Measurements from ENCODE around the gene HIVEP2. TPM values are rescaled to one million over a fixed set of nuclear protein-coding genes. Genes with fewer than 3 reads are reported as not detected.

Gene HIVEP2
- total RNA-seq, 1 experiment from 2014 or later, result 10.3 TPM

DNA sequence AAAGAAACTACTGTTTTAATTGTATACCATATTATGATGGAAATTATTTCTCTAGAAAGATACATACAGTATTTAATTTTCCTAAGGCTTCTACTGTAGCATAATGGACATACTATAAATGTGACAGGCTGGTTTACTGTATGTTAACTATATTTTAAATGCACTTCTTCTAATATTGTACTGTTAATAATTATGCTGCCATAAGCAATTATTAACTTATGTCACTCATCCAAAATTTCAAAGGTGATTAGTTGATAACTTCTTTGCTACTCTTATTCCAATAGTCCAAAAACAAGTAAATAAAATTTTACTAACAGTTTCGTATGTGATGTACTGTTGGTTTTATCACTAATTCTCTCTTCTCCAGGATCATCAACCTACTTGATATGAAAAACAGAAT lies 28.1 kb downstream of the HIVEP2 start:
- in situ Hi-C loops (cut with HindIII; ENCODE audit: low pct_unique_long_range_greater_than_20kb, low sequenced_read_pairs), result no loop called here
- ATAC-seq (no peak), DNase-seq (ENCODE audit: low read depth, low spot score) (no peak)
- CTCF ChIA-PET, result no interaction called here
- TF ChIP-seq, protein P1, sequence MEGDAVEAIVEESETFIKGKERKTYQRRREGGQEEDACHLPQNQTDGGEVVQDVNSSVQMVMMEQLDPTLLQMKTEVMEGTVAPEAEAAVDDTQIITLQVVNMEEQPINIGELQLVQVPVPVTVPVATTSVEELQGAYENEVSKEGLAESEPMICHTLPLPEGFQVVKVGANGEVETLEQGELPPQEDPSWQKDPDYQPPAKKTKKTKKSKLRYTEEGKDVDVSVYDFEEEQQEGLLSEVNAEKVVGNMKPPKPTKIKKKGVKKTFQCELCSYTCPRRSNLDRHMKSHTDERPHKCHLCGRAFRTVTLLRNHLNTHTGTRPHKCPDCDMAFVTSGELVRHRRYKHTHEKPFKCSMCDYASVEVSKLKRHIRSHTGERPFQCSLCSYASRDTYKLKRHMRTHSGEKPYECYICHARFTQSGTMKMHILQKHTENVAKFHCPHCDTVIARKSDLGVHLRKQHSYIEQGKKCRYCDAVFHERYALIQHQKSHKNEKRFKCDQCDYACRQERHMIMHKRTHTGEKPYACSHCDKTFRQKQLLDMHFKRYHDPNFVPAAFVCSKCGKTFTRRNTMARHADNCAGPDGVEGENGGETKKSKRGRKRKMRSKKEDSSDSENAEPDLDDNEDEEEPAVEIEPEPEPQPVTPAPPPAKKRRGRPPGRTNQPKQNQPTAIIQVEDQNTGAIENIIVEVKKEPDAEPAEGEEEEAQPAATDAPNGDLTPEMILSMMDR (IDR thresholded peaks at IDR 0.05), result no peak
- TF ChIP-seq POLR2AphosphoS5 (IDR thresholded peaks at IDR 0.05; ENCODE audit: low read depth, low read length), result no peak
- TF ChIP-seq, protein P2, sequence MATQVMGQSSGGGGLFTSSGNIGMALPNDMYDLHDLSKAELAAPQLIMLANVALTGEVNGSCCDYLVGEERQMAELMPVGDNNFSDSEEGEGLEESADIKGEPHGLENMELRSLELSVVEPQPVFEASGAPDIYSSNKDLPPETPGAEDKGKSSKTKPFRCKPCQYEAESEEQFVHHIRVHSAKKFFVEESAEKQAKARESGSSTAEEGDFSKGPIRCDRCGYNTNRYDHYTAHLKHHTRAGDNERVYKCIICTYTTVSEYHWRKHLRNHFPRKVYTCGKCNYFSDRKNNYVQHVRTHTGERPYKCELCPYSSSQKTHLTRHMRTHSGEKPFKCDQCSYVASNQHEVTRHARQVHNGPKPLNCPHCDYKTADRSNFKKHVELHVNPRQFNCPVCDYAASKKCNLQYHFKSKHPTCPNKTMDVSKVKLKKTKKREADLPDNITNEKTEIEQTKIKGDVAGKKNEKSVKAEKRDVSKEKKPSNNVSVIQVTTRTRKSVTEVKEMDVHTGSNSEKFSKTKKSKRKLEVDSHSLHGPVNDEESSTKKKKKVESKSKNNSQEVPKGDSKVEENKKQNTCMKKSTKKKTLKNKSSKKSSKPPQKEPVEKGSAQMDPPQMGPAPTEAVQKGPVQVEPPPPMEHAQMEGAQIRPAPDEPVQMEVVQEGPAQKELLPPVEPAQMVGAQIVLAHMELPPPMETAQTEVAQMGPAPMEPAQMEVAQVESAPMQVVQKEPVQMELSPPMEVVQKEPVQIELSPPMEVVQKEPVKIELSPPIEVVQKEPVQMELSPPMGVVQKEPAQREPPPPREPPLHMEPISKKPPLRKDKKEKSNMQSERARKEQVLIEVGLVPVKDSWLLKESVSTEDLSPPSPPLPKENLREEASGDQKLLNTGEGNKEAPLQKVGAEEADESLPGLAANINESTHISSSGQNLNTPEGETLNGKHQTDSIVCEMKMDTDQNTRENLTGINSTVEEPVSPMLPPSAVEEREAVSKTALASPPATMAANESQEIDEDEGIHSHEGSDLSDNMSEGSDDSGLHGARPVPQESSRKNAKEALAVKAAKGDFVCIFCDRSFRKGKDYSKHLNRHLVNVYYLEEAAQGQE (IDR thresholded peaks at IDR 0.05; ENCODE audit: insufficient read depth in 1 of 2, low read depth in 2 of 2, low read length in 1 of 2), result no peak
- TF ChIP-seq TCF7L2 (IDR thresholded peaks at IDR 0.05; ENCODE audit: low read depth, low read length), result no peak
- TF ChIP-seq SIN3A (IDR thresholded peaks at IDR 0.05; ENCODE audit: borderline replicate concordance, insufficient read depth, low read depth, low read length), result no peak
- Histone ChIP-seq H3K27me3 (ENCODE audit: control insufficient read depth, insufficient read depth, low read length) (no peaks in the 10 kb centered on the region), H3K4me1 (ENCODE audit: control insufficient read depth, insufficient read depth, low read length) (no peaks in the 10 kb centered on the region), H3K4me3 (ENCODE audit: low read depth in 2 of 2, low read length in 2 of 2) (no peak overlapping the region), H3K27ac (ENCODE audit: low read length) (no peak overlapping the region), H3K9me3 (ENCODE audit: control insufficient read depth, insufficient read depth, low read depth, low read length) (no peaks in the 10 kb centered on the region), H3K36me3 (ENCODE audit: control insufficient read depth, insufficient read depth, low read length) (no peaks in the 10 kb centered on the region)
- BruUV-seq (replicated peaks), result no TSS peak
- intact Hi-C loops (cut with micrococcal nuclease; ENCODE audit: unreplicated experiment), result no loop called here
- POLR2A ChIA-PET, result no interaction called here

DNA sequence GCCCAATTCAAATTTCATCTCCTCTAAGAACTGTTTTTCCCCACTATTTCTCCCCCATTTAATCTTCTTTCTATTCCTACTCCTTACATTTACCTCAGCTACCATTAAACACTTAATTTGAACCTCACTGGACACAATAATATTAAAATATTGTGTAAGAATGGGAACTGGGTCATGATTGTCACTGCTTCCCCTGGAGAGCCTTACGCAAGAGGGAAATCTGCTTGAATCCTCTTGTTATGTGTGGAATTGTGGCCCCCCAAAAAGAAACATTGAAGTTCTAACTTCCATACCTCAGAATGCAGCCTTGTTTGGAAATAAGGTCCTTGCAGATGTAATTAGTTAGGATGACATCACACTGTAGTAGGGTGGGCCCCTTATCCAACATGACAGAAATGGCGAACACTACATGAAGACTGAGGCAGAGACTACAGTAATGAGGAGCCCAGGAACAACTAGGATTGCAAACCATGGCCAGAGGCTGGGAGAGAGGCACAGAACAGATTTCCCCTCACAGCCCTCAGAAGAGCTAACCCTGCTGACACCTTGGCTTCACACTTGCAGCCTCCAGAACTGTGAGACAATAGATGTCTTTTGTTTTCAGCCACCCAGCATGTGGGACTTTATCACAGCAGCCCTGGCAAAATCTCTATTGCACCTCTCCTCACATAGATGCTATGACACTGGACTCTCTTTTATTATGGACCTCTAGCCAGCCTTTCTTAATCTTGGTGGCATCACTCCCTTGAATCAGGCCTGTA lies 29.9 kb downstream of the HIVEP2 start:
- DNase-seq (ENCODE audit: low read depth, low spot score) (no peak), ATAC-seq (no peak)
- CTCF ChIA-PET, result no interaction called here
- H3K27me3 ChIP-seq (ENCODE audit: control insufficient read depth, insufficient read depth, low read length), result no peaks in the 10 kb centered on the region
- no peaks in the 10 kb centered on the region for H3K36me3 ChIP-seq (ENCODE audit: control insufficient read depth, insufficient read depth, low read length)
- POLR2A ChIA-PET, result no interaction called here
- intact Hi-C loops (cut with micrococcal nuclease; ENCODE audit: unreplicated experiment), result no loop called here
- in situ Hi-C loops (cut with HindIII; ENCODE audit: low pct_unique_long_range_greater_than_20kb, low sequenced_read_pairs), result no loop called here
- no peak overlapping the region for H3K27ac ChIP-seq (ENCODE audit: low read length)
- H3K4me3 ChIP-seq (ENCODE audit: low read depth in 2 of 2, low read length in 2 of 2), result no peak overlapping the region
- TF ChIP-seq, protein P1 (IDR thresholded peaks at IDR 0.05), result no peak
- no peak for TF ChIP-seq TCF7L2 (IDR thresholded peaks at IDR 0.05; ENCODE audit: low read depth, low read length)
- TF ChIP-seq SIN3A (IDR thresholded peaks at IDR 0.05; ENCODE audit: borderline replicate concordance, insufficient read depth, low read depth, low read length), result no peak
- TF ChIP-seq, protein P2 (IDR thresholded peaks at IDR 0.05; ENCODE audit: insufficient read depth in 1 of 2, low read depth in 2 of 2, low read length in 1 of 2), result no peak
- TF ChIP-seq POLR2AphosphoS5 (IDR thresholded peaks at IDR 0.05; ENCODE audit: low read depth, low read length), result no peak
- no peaks in the 10 kb centered on the region for H3K9me3 ChIP-seq (ENCODE audit: control insufficient read depth, insufficient read depth, low read depth, low read length)
- BruUV-seq (replicated peaks), result no TSS peak
- no peaks in the 10 kb centered on the region for H3K4me1 ChIP-seq (ENCODE audit: control insufficient read depth, insufficient read depth, low read length)

All from Panc1 (cell line).